Lung (tissue), 12 donors: ENCODE measurements around the gene TUBG1. TPM values are rescaled to one million over a fixed set of nuclear protein-coding genes. Genes with fewer than 3 reads are reported as not detected.

ENCODE experiments used
- ATAC-seq: fragments of 200-7000 bp; cut with Tn5 transposase; one replicate; pipeline ENCODE4 v1.9.1; 2020; ENCODE audit warnings: moderate number of reproducible peaks; ENCODE audit not compliant: insufficient read depth, low FRiP score
- DNase-seq, 3 donors: peaks; one replicate each; pipeline ENCODE4 v3.0.0-alpha.2; 2013 to 2017
- H3K27ac ChIP-seq, 2 donors: one replicate each; pipeline ENCODE4 v1.5.1; 2013; ENCODE audit warnings: mild to moderate bottlenecking in 2 of 2, moderate library complexity in 2 of 2, control low read depth in 1 of 2, inconsistent platforms in 1 of 2, low read depth in 1 of 2, low read length in 1 of 2
- H3K27me3 ChIP-seq, 3 donors: one replicate each; pipeline ENCODE4 v1.5.1; 2013; ENCODE audit warnings: low read length in 2 of 3; ENCODE audit not compliant: control insufficient read depth in 3 of 3, insufficient read depth in 3 of 3
- H3K36me3 ChIP-seq, 4 donors: one replicate each; pipeline ENCODE4 v1.5.1; 2013; ENCODE audit warnings: low read length in 4 of 4, mild to moderate bottlenecking in 1 of 4, moderate library complexity in 1 of 4; ENCODE audit not compliant: control insufficient read depth in 4 of 4, insufficient read depth in 4 of 4
- H3K4me1 ChIP-seq, 5 donors: one replicate each; pipeline ENCODE4 v1.5.1; 2013; ENCODE audit warnings: low read length in 5 of 5, mild to moderate bottlenecking in 2 of 5, moderate library complexity in 1 of 5; ENCODE audit not compliant: control insufficient read depth in 5 of 5, insufficient read depth in 5 of 5
- H3K4me3 ChIP-seq: one replicate; pipeline ENCODE4 v1.5.1; 2013; ENCODE audit warnings: mild to moderate bottlenecking, control low read depth, moderate library complexity
- H3K9ac ChIP-seq, 2 donors: one replicate each; pipeline ENCODE4 v1.5.1; 2013; ENCODE audit warnings: low read length in 2 of 2, control low read depth in 1 of 2; ENCODE audit not compliant: insufficient read depth in 1 of 2
- H3K9me3 ChIP-seq, 4 donors: one replicate each; pipeline ENCODE4 v1.5.1; 2013; ENCODE audit warnings: low read length in 3 of 4, mild to moderate bottlenecking in 1 of 4, moderate library complexity in 1 of 4; ENCODE audit not compliant: control insufficient read depth in 4 of 4, insufficient read depth in 3 of 4
- CTCF ChIP-seq: IDR thresholded peaks from 2 replicates; pipeline ENCODE4 v1.5.1; 2012; ENCODE audit warnings: mild to moderate bottlenecking; ENCODE audit errors: control extremely low read depth, extremely low read depth
- WGBS, 2 donors: extraction: QIAGEN DNeasy Blood & Tissue Kit; methylation state at CpG; one replicate each; pipeline ENCODE4 v1.1.7; 2013; 5-methylcytosine and 5-hydroxymethylcytosine counted together
- polyA plus RNA-seq, 2 donors: library from polyadenylated mRNA; stranded (reverse); fragments of 200-250 nt; gene quantifications; one replicate each; pipeline ENCODE4 v1.2.1, GENCODE V29; 2013
- total RNA-seq, 2 donors: library from RNA; depleted of rRNA in 1 of 2; stranded (reverse); fragments of >200 nt in 1 of 2; gene quantifications; one replicate each; pipeline ENCODE4 v1.2.1, GENCODE V29; 2014 to 2021
- donor health status: control.
- donor health status: control.
- donor health status: Bipolar disorder and iron deficiency.
- donor health status: healthy.
- donor health status: DM: yes; HTN: yes; CAD: no.

The TUBG1 gene
- total and polyA plus RNA-seq, 4 donors = 12.1 to 39.0 (median 34.6) TPM

DNA sequence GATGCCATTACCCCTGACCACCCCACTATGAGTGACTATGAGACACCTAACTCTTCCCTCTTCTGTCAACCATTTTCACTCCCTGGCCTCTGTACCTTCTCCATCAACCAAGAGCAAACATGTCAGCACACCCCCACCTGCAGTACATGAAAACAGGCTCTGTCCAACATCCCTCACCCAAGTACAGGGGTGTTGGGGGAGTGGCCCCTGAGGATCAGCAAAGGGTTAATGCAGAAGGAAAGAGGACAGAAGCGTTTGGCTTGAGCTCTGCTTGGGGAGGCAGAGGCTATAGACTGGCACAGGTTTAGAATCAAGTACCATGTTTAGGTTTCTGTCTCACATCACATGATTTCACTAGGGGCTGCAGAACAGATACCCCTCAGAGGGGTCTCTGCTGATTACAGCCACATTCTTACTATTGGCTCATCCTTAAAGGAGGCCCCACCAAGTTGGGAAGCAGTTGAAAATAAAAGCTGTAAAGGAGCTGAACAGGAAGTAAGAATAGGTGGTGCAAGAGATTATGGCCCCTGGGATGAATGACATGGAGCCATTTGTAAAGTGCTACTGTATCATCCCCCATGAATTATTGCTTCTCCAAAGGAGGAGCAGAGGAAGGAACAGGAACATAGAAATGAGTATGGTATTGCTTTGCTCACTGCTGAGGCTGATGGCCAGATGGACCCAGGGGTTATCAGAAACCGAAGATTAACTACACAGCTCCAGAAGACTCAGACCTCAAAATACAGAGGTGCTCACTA, 29.5 kb upstream of the TUBG1 start:
- Histone ChIP-seq H3K4me3 (no peak overlapping the region), H3K9me3 (no peaks in the 10 kb centered on the region), H3K9ac (no peak overlapping the region), H3K4me1 (peaks cover 0 to 23% (median 11%) of the 10 kb centered on the region in 5 donors), H3K27me3 (no peaks in the 10 kb centered on the region), H3K27ac (no peak overlapping the region), H3K36me3 (peaks cover 22 to 45% (median 34%) of the 10 kb centered on the region in 4 donors)
- WGBS, 2 donors = 60 to 66% methylated on average over 2 of the region's 2 CpGs
- TF ChIP-seq CTCF = no peak
- DNase-seq (no peak), ATAC-seq (no peak)

- H3K27ac ChIP-seq = no peak overlapping the region
- H3K27me3 ChIP-seq = no peaks in the 10 kb centered on the region
- DNase-seq (no peak), ATAC-seq (no peak)
- no peak overlapping the region for H3K4me3 ChIP-seq
- peaks cover 33 to 49% (median 43%) of the 10 kb centered on the region in 4 donors for H3K36me3 ChIP-seq
- no peak overlapping the region for H3K9ac ChIP-seq
- H3K9me3 ChIP-seq = no peaks in the 10 kb centered on the region
- no peak for TF ChIP-seq CTCF
- 92 to 93% methylated on average over 10 of the region's 10 CpGs for WGBS, 2 donors
- peaks cover 0 to 13% (median 9%) of the 10 kb centered on the region in 5 donors for H3K4me1 ChIP-seq
Measured at GRCh38 chr17:42581744-42582270, 27.7 kb upstream of the TUBG1 start.

GRCh38 chr17:42584880-42585279, 24.6 kb upstream of the TUBG1 start:
- H3K27me3 ChIP-seq = no peaks in the 10 kb centered on the region
- peaks cover 40 to 58% (median 49%) of the 10 kb centered on the region in 4 donors for H3K36me3 ChIP-seq
- H3K4me3 ChIP-seq = no peak overlapping the region
- peak overlapping the region in 1 of 2 donors; percentile 64 for H3K27ac ChIP-seq
- peaks cover 0 to 5% (median 0%) of the 10 kb centered on the region in 5 donors for H3K4me1 ChIP-seq
- WGBS, 2 donors = 59 to 71% methylated on average over 9 of the region's 9 CpGs
- no peak overlapping the region for H3K9ac ChIP-seq
- ATAC-seq (no peak), DNase-seq (no peak)
- no peaks in the 10 kb centered on the region for H3K9me3 ChIP-seq
- no peak for TF ChIP-seq CTCF
